AG20443 (cell line): ENCODE results near the gene SUGT1.
A peak's percentile ranks its signal among the peaks of the same experiment; 100 is the strongest.
"Not testable (repeated sequence)": the region's sequence is repeated elsewhere in the genome, so short reads cannot be mapped to it uniquely, and the experiment has no call there.

Source experiments
- DNase-seq: peaks from one replicate; pipeline ENCODE4 v3.0.0; 2012; ENCODE audit warnings: low spot score, mixed read lengths

The SUGT1 gene

GRCh38 chr13:52652196-52652979 lies at the start of gene SUGT1:
SUGT1 (plus strand) TSS chr13:52652836; CDS start chr13:52652921, 85 bp downstream.
- DNase-seq, result peak; percentile 96

- DNase-seq, result not testable (repeated sequence)
Measured at GRCh38 chr13:52603316-52603715, 49.3 kb upstream of the SUGT1 start.

GRCh38 chr13:52606126-52606525 lies 46.5 kb upstream of the SUGT1 start:
- not testable (repeated sequence) for DNase-seq

- DNase-seq, result not testable (repeated sequence)
Measured at GRCh38 chr13:52606795-52607194, 45.8 kb upstream of the SUGT1 start.

GRCh38 chr13:52608184-52608583 lies 44.5 kb upstream of the SUGT1 start:
- DNase-seq, result not testable (repeated sequence)

GRCh38 chr13:52609013-52609606 lies 43.5 kb upstream of the SUGT1 start:
- peak; percentile 41 for DNase-seq

GRCh38 chr13:52610158-52610557 lies 42.5 kb upstream of the SUGT1 start:
- not testable (repeated sequence) for DNase-seq

GRCh38 chr13:52615134-52615801 lies 37.4 kb upstream of the SUGT1 start:
- DNase-seq, result no peak

GRCh38 chr13:52615812-52616211 lies 36.8 kb upstream of the SUGT1 start:
- DNase-seq, result no peak

- peak; percentile 92 for DNase-seq
Measured at GRCh38 chr13:52617070-52618060, 35.3 kb upstream of the SUGT1 start.

- not testable (repeated sequence) for DNase-seq
Measured at GRCh38 chr13:52631083-52631690, 21.4 kb upstream of the SUGT1 start.

GRCh38 chr13:52638666-52639328 lies 13.8 kb upstream of the SUGT1 start:
- no peak for DNase-seq

GRCh38 chr13:52642131-52642530 lies 10.5 kb upstream of the SUGT1 start, which contains the start of gene HNRNPA1L2:
HNRNPA1L2 (plus strand) TSS chr13:52642431; CDS start chr13:52642493, 62 bp downstream.
- DNase-seq, result no peak

- peak; percentile 30 for DNase-seq
Measured at GRCh38 chr13:52644108-52644507, 8.5 kb upstream of the SUGT1 start.

- DNase-seq, result no peak
Measured at GRCh38 chr13:52646967-52647366, 5.7 kb upstream of the SUGT1 start.

- no peak for DNase-seq
Measured at GRCh38 chr13:52650731-52651130, 1.9 kb upstream of the SUGT1 start.

- no peak for DNase-seq
Measured at GRCh38 chr13:52651897-52652195, 790 bp upstream of the SUGT1 start.

- peak; percentile 40 for DNase-seq
Measured at GRCh38 chr13:52652980-52653303, 306 bp downstream of the SUGT1 start.

- DNase-seq, result no peak
Measured at GRCh38 chr13:52659340-52659739, 6.7 kb downstream of the SUGT1 start.

- DNase-seq, result no peak
Measured at GRCh38 chr13:52664272-52664671, 11.6 kb downstream of the SUGT1 start.

GRCh38 chr13:52665325-52665724 lies 12.7 kb downstream of the SUGT1 start:
- peak; percentile 19 for DNase-seq
